GM12878 (cell line): ENCODE measurements around the gene FITM1. TPM values are rescaled to one million over a fixed set of nuclear protein-coding genes. Genes with fewer than 3 reads are reported as not detected.

ENCODE experiments used
- ATAC-seq: fragments of 200-7000 bp; cut with Tn5 transposase; 3 replicates; pipeline ENCODE4 v1.9.1; 2020; ENCODE audit warnings: mild to moderate bottlenecking, moderate library complexity
- BruUV-seq: library from RNA; stranded (reverse); fragments of 400-500 nt; replicated peaks from 2 replicates; lab custom pipeline; 2021; lab: Mats Ljungman, UMichigan
- CTCF ChIA-PET: fragments of 300-600 bp; sonication (Branson Sonifier 250); formaldehyde crosslinking; extraction: SDS; loops from one replicate; lab custom pipeline; 2021; ENCODE audit warnings: inconsistent platforms; lab: Yijun Ruan, JAX
- POLR2A ChIA-PET: fragments of 350-600 bp; formaldehyde crosslinking; extraction: SDS; loops from one replicate; lab custom pipeline; 2021; ENCODE audit warnings: inconsistent platforms; lab: Charles Lee
- RAD21 ChIA-PET: fragments of 300-600 bp; sonication (Branson Sonifier 250); formaldehyde crosslinking; loops from one replicate; lab custom pipeline; 2023; ENCODE audit warnings: antibody characterized with exemption; ENCODE audit not compliant: unreplicated experiment; lab: Charles Lee
- SMC1A ChIA-PET: fragments of 300-600 bp; sonication (Branson Sonifier 250); formaldehyde crosslinking; loops from one replicate; lab custom pipeline; 2023; ENCODE audit not compliant: unreplicated experiment, uncharacterized antibody; lab: Charles Lee
- DNase-seq: peaks from one replicate; pipeline ENCODE4 v3.0.0-alpha.2; 2011; ENCODE audit warnings: low read depth, low spot score
- FAIRE-seq: peaks from 3 replicates; lab custom pipeline; 2011; peaks lifted over from hg19 to GRCh38; lab: Jason Lieb, UNC
- H2AFZ ChIP-seq: 2 replicates; pipeline ENCODE4 v1.6.0; 2011; ENCODE audit warnings: low read depth, low read length, control low read depth; ENCODE audit not compliant: control insufficient read depth
- H3K27ac ChIP-seq: 2 replicates; pipeline ENCODE4 v1.5.1; 2011; ENCODE audit warnings: control low read depth; ENCODE audit not compliant: control insufficient read depth, insufficient read depth
- H3K27me3 ChIP-seq, 2 experiments: replicated peaks in 1 of 2; 2 replicates each; pipeline versions ENCODE4 v1.6.0 to v1.6.1; 2011; ENCODE audit warnings: low read length in 1 of 2; ENCODE audit not compliant: control insufficient read depth in 2 of 2, insufficient read depth in 2 of 2
- H3K36me3 ChIP-seq, 2 experiments: 2 replicates each; pipeline ENCODE4 v1.5.1; 2011; ENCODE audit warnings: low read length in 1 of 2; ENCODE audit not compliant: control insufficient read depth in 2 of 2, insufficient read depth in 2 of 2
- H3K4me1 ChIP-seq: 2 replicates; pipeline ENCODE4 v1.6.1; 2011; ENCODE audit warnings: mild to moderate bottlenecking, low read length, moderate library complexity, mixed read lengths; ENCODE audit not compliant: control insufficient read depth, insufficient read depth
- H3K4me2 ChIP-seq: 2 replicates; pipeline ENCODE4 v1.6.0; 2011; ENCODE audit warnings: control low read depth; ENCODE audit not compliant: control insufficient read depth, insufficient read depth
- H3K4me3 ChIP-seq: fragments of 200-600 bp; sonication (generic); 2 replicates; pipeline ENCODE4 v1.5.1; 2016
- H3K79me2 ChIP-seq: 2 replicates; pipeline ENCODE4 v1.6.0; 2011; ENCODE audit warnings: low read length; ENCODE audit not compliant: control insufficient read depth, insufficient read depth
- H3K9ac ChIP-seq: 2 replicates; pipeline ENCODE4 v1.8.0; 2011; ENCODE audit warnings: low read length, control low read depth, mixed read lengths; ENCODE audit not compliant: control insufficient read depth, insufficient read depth
- H3K9me3 ChIP-seq: replicated peaks from 3 replicates; pipeline ENCODE4 v1.5.1; 2011; ENCODE audit warnings: mild to moderate bottlenecking, low read length; ENCODE audit not compliant: control insufficient read depth, insufficient read depth
- H4K20me1 ChIP-seq: 2 replicates; pipeline ENCODE4 v1.6.0; 2011; ENCODE audit not compliant: control insufficient read depth, insufficient read depth
- CHD4 ChIP-seq: fragments of 200-600 bp; sonication (generic); IDR thresholded peaks from 2 replicates; pipeline ENCODE4 v1.6.1; 2016; ENCODE audit warnings: mild to moderate bottlenecking
- GABPA ChIP-seq: IDR thresholded peaks from 2 replicates; pipeline ENCODE4 v1.6.1; 2014; ENCODE audit warnings: antibody characterized with exemption, low read depth, mild to moderate bottlenecking, inconsistent platforms
- HSF1 ChIP-seq: fragments of 150-350 bp; IDR thresholded peaks from 2 replicates; pipeline ENCODE4 v1.6.1; 2014; ENCODE audit warnings: mild to moderate bottlenecking, low read depth, low read length
- MYB ChIP-seq: fragments of 150-350 bp; IDR thresholded peaks from 2 replicates; pipeline ENCODE4 v1.6.1; 2014; ENCODE audit warnings: mild to moderate bottlenecking, low read depth, low read length, borderline replicate concordance
- RUNX3 ChIP-seq: IDR thresholded peaks from 2 replicates; pipeline ENCODE4 v1.6.1; 2012; ENCODE audit warnings: low read length, inconsistent platforms
- USF2 ChIP-seq: IDR thresholded peaks from 2 replicates; pipeline ENCODE4 v1.6.1; 2011; ENCODE audit warnings: low read depth, low read length, improper control_type of control experiment, borderline replicate concordance
- ZNF24 ChIP-seq: fragments of 450-650 bp; IDR thresholded peaks from 2 replicates; pipeline ENCODE4 v1.6.1; 2017; ENCODE audit warnings: antibody characterized with exemption, mild to moderate bottlenecking
- WGBS: methylation state at CpG from one replicate; pipeline ENCODE4 v1.1.6; 2016; ENCODE audit warnings: low lambda C conversion rate; ENCODE audit not compliant: insufficient replicate concordance, insufficient coverage; ENCODE audit errors: missing lambda C conversion rate; 5-methylcytosine and 5-hydroxymethylcytosine counted together
- in situ Hi-C: fragments of 300-500 bp; cut with MboI; formaldehyde crosslinking; loops from 9 replicates; pipeline ENCODE4 v1.14.3; 2018; ENCODE audit warnings: mixed read lengths
- intact Hi-C: fragments of 100-400 bp; cut with micrococcal nuclease; formaldehyde crosslinking; loops from one replicate; pipeline ENCODE4 v1.14.2; 2022; ENCODE audit not compliant: unreplicated experiment
- polyA plus RNA-seq, 11 experiments: library from polyadenylated mRNA; depleted of rRNA in 4 of 11; unstranded in 6 of 11; stranded (reverse) in 5 of 11; fragments of >200 nt; fragmentation: Nextera tagmentation in 4 of 11; fragmentation: Illumina TruSeq in 1 of 11; extraction: Ambion mirVana in 4 of 11; extraction: Trizol in 1 of 11; gene quantifications; 1 replicate in 1 of 11; 2 replicates in 10 of 11; pipeline versions ENCODE4 v1.2.1 to v1.2.3, GENCODE V29; 2011 to 2016; ENCODE audit warnings: inconsistent platforms in 2 of 11, missing spikeins in 2 of 11, low read depth in 1 of 11
- total RNA-seq, 4 experiments: library from RNA; depleted of rRNA in 3 of 4; stranded (reverse); fragments of >200 nt in 3 of 4; fragmentation: Illumina TruSeq in 1 of 4; extraction: Trizol in 1 of 4; gene quantifications; 2 replicates each; pipeline versions ENCODE4 v1.2.1 to v1.2.3, GENCODE V29; 2013 to 2021

The FITM1 gene
- total and polyA plus RNA-seq, 10 of the 15 experiments (the other 5 are each of a cell fraction or from before 2014, with no cell fraction given): 0.11 to 1.9 (median 0.45) TPM; not detected in 2

GRCh38 chr14:24100197-24100981 lies 30.1 kb upstream of the FITM1 start:
- H3K27ac ChIP-seq: no peak overlapping the region
- no peaks in the 10 kb centered on the region for H3K27me3 ChIP-seq
- no TSS peak for BruUV-seq
- FAIRE-seq (no peak), ATAC-seq (no peak), DNase-seq (no peak)
- ChIA-PET CTCF (interaction anchor here (1.6 to 11.3 kb wide), 3 partner anchors 7 to 42 kb away, joined by 7 to 294 read pairs (median 8); partner anchors contain the start of gene PCK2), RAD21 (interaction anchor here (1.2 kb wide), 1 partner anchor 8 kb away, joined by 3 read pairs; no protein-coding TSS in a partner anchor), SMC1A (interaction anchor here (0.8 to 1.6 kb wide), 2 partner anchors 8 to 9 kb away, joined by 3 to 4 read pairs; no protein-coding TSS in a partner anchor), POLR2A (interaction anchor here (1.0 kb wide), 1 partner anchor 13 kb away, joined by 3 read pairs; no protein-coding TSS in a partner anchor)
- H3K4me1 ChIP-seq: no peaks in the 10 kb centered on the region
- 71% methylated on average over 4 of the region's 4 CpGs for WGBS
- no peak overlapping the region for H3K4me2 ChIP-seq
- H3K9ac ChIP-seq: no peak overlapping the region
- peaks cover 11 to 14% of the 10 kb centered on the region in 2 experiments; a peak in 3 of 4 replicates for H3K36me3 ChIP-seq
- H3K9me3 ChIP-seq: no peaks in the 10 kb centered on the region
- H4K20me1 ChIP-seq: no peaks in the 10 kb centered on the region
- in situ Hi-C loops: loop anchor here (25.0 kb wide), 1 partner anchor 788 kb away; the partner anchor contains the start of genes BCL2L2, PABPN1 and PPP1R3E
- peaks cover 9% of the 10 kb centered on the region for H3K79me2 ChIP-seq
- H3K4me3 ChIP-seq: no peak overlapping the region
- TF ChIP-seq GABPA: no peak
- TF ChIP-seq RUNX3: no peak
- TF ChIP-seq CHD4: no peak
- no peak for TF ChIP-seq MYB
- TF ChIP-seq ZNF24: no peak
- no peak for TF ChIP-seq HSF1
- TF ChIP-seq USF2: no peak
- H2AFZ ChIP-seq: no peak overlapping the region
- intact Hi-C loops: no loop called here
